NCI-H1694 treated with DMSO at 0.1 percent for 48 hours (cell line): ENCODE data around the gene CASP1.
"Not testable (repeated sequence)": the region's sequence is repeated elsewhere in the genome, so short reads cannot be mapped to it uniquely, and the experiment has no call there.

Experiments used
- DNase-seq: peaks from one replicate; lab custom pipeline; 2025; lab: John Stamatoyannopoulos, UW

Gene CASP1

GRCh38 chr11:105034813-105035620, at the start of gene CASP1:
Gene CASP1, minus strand, starts transcription at chr11:105035144. Its CDS starts 31 bp downstream, at chr11:105035113.
- DNase-seq, result no peak

- DNase-seq, result no peak
These were observed 46.6 kb upstream of the CASP1 start for GRCh38 chr11:105081412-105082150.

- DNase-seq, result not testable (repeated sequence)
These were observed 45.4 kb upstream of the CASP1 start for GRCh38 chr11:105080171-105080906.

- no peak for DNase-seq
These were observed 43.3 kb upstream of the CASP1 start for GRCh38 chr11:105078283-105078682.

GRCh38 chr11:105077141-105077790, 42.3 kb upstream of the CASP1 start:
- DNase-seq, result not testable (repeated sequence)

- no peak for DNase-seq
These were observed 39.2 kb upstream of the CASP1 start for GRCh38 chr11:105074166-105074530.

- no peak for DNase-seq
These were observed 38.7 kb upstream of the CASP1 start for GRCh38 chr11:105073456-105074165.

- not testable (repeated sequence) for DNase-seq
These were observed 37.1 kb upstream of the CASP1 start for GRCh38 chr11:105072080-105072479.

- DNase-seq, result no peak
These were observed 36.3 kb upstream of the CASP1 start for GRCh38 chr11:105071089-105071732.

GRCh38 chr11:105070306-105070705, 35.4 kb upstream of the CASP1 start:
- DNase-seq, result no peak

- not testable (repeated sequence) for DNase-seq
These were observed 34.8 kb upstream of the CASP1 start for GRCh38 chr11:105069749-105070148.

- not testable (repeated sequence) for DNase-seq
These were observed 28.4 kb upstream of the CASP1 start for GRCh38 chr11:105063245-105063941.

GRCh38 chr11:105057432-105057831, 22.5 kb upstream of the CASP1 start:
- no peak for DNase-seq

GRCh38 chr11:105056446-105056845, 21.5 kb upstream of the CASP1 start:
- DNase-seq, result no peak

- no peak for DNase-seq
These were observed 20.0 kb upstream of the CASP1 start for GRCh38 chr11:105054723-105055493.

GRCh38 chr11:105052487-105052886, 17.5 kb upstream of the CASP1 start:
- DNase-seq, result no peak

GRCh38 chr11:105051559-105051958, 16.6 kb upstream of the CASP1 start:
- no peak for DNase-seq

GRCh38 chr11:105049481-105049880, 14.5 kb upstream of the CASP1 start:
- DNase-seq, result no peak

GRCh38 chr11:105046898-105047579, 12.1 kb upstream of the CASP1 start:
- no peak for DNase-seq
